HUES48 (cell line): Measurements from ENCODE around the gene PPP1R12B.
A peak's percentile ranks its signal among the peaks of the same experiment; 100 is the strongest.
"Not testable (repeated sequence)": the region's sequence is repeated elsewhere in the genome, so short reads cannot be mapped to it uniquely, and the experiment has no call there.

Experiments
- H3K27ac ChIP-seq: one replicate; pipeline ENCODE4 v1.7.0; 2013; ENCODE audit warnings: low read depth, low read length, inconsistent platforms
- H3K27me3 ChIP-seq: 2 replicates; pipeline ENCODE4 v1.6.1; 2013; ENCODE audit warnings: mild to moderate bottlenecking, low read length; ENCODE audit not compliant: control insufficient read depth, insufficient read depth
- H3K36me3 ChIP-seq: 2 replicates; pipeline ENCODE4 v1.6.1; 2013; ENCODE audit warnings: low read length; ENCODE audit not compliant: control insufficient read depth, insufficient read depth
- H3K4me1 ChIP-seq: 2 replicates; pipeline ENCODE4 v1.6.1; 2013; ENCODE audit warnings: mild to moderate bottlenecking, low read length; ENCODE audit not compliant: control insufficient read depth, insufficient read depth
- H3K4me3 ChIP-seq: 2 replicates; pipeline ENCODE4 v1.5.1; 2013; ENCODE audit warnings: mild to moderate bottlenecking, low read depth, low read length
- H3K9ac ChIP-seq: 2 replicates; pipeline ENCODE4 v1.6.1; 2013; ENCODE audit warnings: mild to moderate bottlenecking, low read depth, low read length, moderate library complexity
- H3K9me3 ChIP-seq: 2 replicates; pipeline ENCODE4 v1.6.1; 2013; ENCODE audit warnings: low read length; ENCODE audit not compliant: control insufficient read depth, insufficient read depth

Gene PPP1R12B

DNA sequence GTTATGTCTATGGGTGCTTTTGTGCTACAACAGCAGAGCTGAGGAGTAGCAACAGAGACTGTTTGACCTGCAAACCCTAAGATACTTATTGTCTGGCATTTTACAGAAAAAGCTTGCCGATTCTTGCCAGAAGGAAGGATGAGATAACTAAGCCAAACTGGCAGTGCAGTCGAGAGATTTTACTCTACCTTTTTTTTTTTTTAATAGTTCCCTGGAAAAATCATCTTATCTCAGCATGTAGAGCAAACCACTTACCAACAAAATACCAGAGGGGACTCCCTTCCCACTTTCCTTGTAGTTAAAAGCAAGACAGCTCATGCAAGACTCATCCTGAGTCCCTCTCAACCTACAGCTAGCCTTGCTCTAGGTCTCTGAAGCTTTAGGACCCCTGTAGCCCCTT is 228.9 kb downstream of the PPP1R12B start:
- no peak overlapping the region for H3K4me3 ChIP-seq
- H3K36me3 ChIP-seq, result no peaks in the 10 kb centered on the region
- H3K9me3 ChIP-seq, result no peaks in the 10 kb centered on the region
- H3K27me3 ChIP-seq, result no peaks in the 10 kb centered on the region
- H3K27ac ChIP-seq, result peak overlapping the region; percentile 73
- H3K4me1 ChIP-seq, result peaks cover 45% of the 10 kb centered on the region
- H3K9ac ChIP-seq, result no peak overlapping the region

GRCh38 chr1:202578001-202578504 is 229.6 kb downstream of the PPP1R12B start:
- Histone ChIP-seq H3K4me1 (peaks cover 45% of the 10 kb centered on the region), H3K9ac (no peak overlapping the region), H3K27ac (peak overlapping the region; percentile 73), H3K9me3 (no peaks in the 10 kb centered on the region), H3K4me3 (peak overlapping the region; percentile 4; the same call in 1 of the 2 replicates), H3K36me3 (no peaks in the 10 kb centered on the region), H3K27me3 (no peaks in the 10 kb centered on the region)

DNA sequence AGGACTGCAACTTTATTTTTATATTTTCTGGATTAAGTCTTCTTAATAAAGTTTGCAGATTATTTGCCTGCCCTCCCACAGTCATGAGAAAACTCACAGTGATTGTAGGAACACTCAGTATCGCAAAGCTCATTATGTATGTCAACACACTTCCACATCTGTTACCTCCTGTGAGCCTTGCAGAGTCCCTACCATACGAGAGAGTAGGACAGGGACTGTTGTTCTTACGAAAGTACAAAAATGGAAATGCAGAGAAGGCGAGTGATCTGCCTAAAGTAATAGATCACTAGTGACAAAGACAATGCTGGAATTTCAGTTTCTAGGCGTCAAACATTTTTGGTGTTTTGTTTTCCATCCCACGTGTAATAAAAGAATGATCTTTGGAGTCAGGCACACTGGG is 230.1 kb downstream of the PPP1R12B start:
- Histone ChIP-seq H3K9me3 (no peaks in the 10 kb centered on the region), H3K27me3 (no peaks in the 10 kb centered on the region), H3K9ac (peak overlapping the region; percentile 22; the same call in 1 of the 2 replicates), H3K27ac (peak overlapping the region; percentile 73), H3K4me1 (peaks cover 45% of the 10 kb centered on the region), H3K36me3 (no peaks in the 10 kb centered on the region), H3K4me3 (no peak overlapping the region)

- Histone ChIP-seq H3K9ac (no peak overlapping the region), H3K27ac (no peak overlapping the region), H3K4me1 (peaks cover 45% of the 10 kb centered on the region)
Observed at GRCh38 chr1:202579806-202580205, 231.3 kb downstream of the PPP1R12B start.

DNA sequence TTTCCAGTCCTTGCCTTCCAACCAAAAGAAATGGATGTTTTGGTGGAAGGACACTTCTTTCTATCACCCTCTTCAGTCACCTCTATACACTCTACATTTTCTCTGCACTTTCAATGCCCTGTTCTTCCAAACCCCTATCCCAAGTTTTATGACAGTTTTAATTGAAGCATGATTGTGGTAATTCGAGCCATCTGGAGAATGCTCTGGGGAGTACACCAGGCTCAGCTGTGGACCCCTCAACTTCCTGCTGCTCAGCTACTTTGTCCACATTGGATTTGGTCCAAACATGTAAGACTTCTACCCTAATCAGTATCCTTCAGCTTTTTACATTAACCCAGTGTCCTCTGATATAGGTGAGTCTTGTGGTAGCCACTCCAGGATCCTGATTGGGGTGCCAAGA is 232.1 kb downstream of the PPP1R12B start:
- Histone ChIP-seq H3K27me3 (no peaks in the 10 kb centered on the region), H3K4me3 (no peak overlapping the region), H3K36me3 (no peaks in the 10 kb centered on the region), H3K4me1 (peaks cover 45% of the 10 kb centered on the region), H3K9me3 (no peaks in the 10 kb centered on the region), H3K9ac (no peak overlapping the region), H3K27ac (no peak overlapping the region)

More at GRCh38 chr1:202579806-202580205, 231.3 kb downstream of the PPP1R12B start:
- Histone ChIP-seq H3K4me3 (no peak overlapping the region), H3K36me3 (no peaks in the 10 kb centered on the region), H3K27me3 (no peaks in the 10 kb centered on the region), H3K9me3 (no peaks in the 10 kb centered on the region)

DNA sequence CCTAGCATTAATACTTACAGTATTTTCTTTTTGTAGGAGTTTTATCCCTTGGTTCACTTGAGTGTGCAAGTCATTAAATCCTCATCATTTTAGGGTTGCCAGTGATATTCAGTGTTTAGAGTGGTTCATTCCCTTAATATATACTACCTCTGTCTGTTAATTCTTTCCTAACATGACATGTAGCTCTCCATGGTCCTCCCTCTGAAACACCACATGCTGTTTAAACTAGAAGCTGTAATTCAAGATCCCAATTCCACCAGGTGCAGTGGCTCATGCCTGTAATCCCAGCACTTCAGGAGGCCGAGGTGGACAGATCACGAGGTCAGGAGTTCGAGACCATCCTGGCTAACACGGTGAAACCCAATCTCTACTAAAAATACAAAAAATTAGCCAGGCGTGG is 233.9 kb downstream of the PPP1R12B start:
- not testable (repeated sequence) for H3K27ac ChIP-seq, H3K9me3 ChIP-seq, H3K27me3 ChIP-seq, H3K36me3 ChIP-seq, H3K9ac ChIP-seq, H3K4me3 ChIP-seq
- peaks cover 28% of the 10 kb centered on the region for H3K4me1 ChIP-seq

GRCh38 chr1:202584707-202585589 is 236.4 kb downstream of the PPP1R12B start:
- H3K36me3 ChIP-seq, result no peaks in the 10 kb centered on the region
- no peak overlapping the region for H3K27ac ChIP-seq
- H3K9ac ChIP-seq, result no peak overlapping the region
- H3K4me3 ChIP-seq, result no peak overlapping the region
- H3K9me3 ChIP-seq, result no peaks in the 10 kb centered on the region
- H3K27me3 ChIP-seq, result no peaks in the 10 kb centered on the region
- H3K4me1 ChIP-seq, result peaks cover 7% of the 10 kb centered on the region; the same call in 1 of the 2 replicates

- no peak overlapping the region for H3K4me3 ChIP-seq
- H3K27ac ChIP-seq, result peak overlapping the region; percentile 65
- no peaks in the 10 kb centered on the region for H3K27me3 ChIP-seq
- H3K36me3 ChIP-seq, result no peaks in the 10 kb centered on the region
- peaks cover 5% of the 10 kb centered on the region; the same call in 1 of the 2 replicates for H3K4me1 ChIP-seq
- no peaks in the 10 kb centered on the region for H3K9me3 ChIP-seq
- H3K9ac ChIP-seq, result no peak overlapping the region
Observed at GRCh38 chr1:202585590-202585933, 237.1 kb downstream of the PPP1R12B start.

- H3K9me3 ChIP-seq, result no peaks in the 10 kb centered on the region
- H3K27me3 ChIP-seq, result no peaks in the 10 kb centered on the region
- H3K36me3 ChIP-seq, result no peaks in the 10 kb centered on the region
- H3K4me3 ChIP-seq, result no peak overlapping the region
- peaks cover 5% of the 10 kb centered on the region; the same call in 1 of the 2 replicates for H3K4me1 ChIP-seq
- H3K9ac ChIP-seq, result no peak overlapping the region
- peak overlapping the region; percentile 78 for H3K27ac ChIP-seq
Observed at GRCh38 chr1:202586018-202586821, 237.7 kb downstream of the PPP1R12B start.

GRCh38 chr1:202586871-202587270 is 238.4 kb downstream of the PPP1R12B start:
- Histone ChIP-seq H3K27me3 (no peaks in the 10 kb centered on the region), H3K9ac (no peak overlapping the region), H3K4me1 (peaks cover 5% of the 10 kb centered on the region; the same call in 1 of the 2 replicates)

More at GRCh38 chr1:202586871-202587270, 238.4 kb downstream of the PPP1R12B start:
- Histone ChIP-seq H3K9me3 (no peaks in the 10 kb centered on the region), H3K27ac (peak overlapping the region; percentile 78), H3K36me3 (no peaks in the 10 kb centered on the region), H3K4me3 (no peak overlapping the region)
